ENCODE results near the gene GREB1.

DNA sequence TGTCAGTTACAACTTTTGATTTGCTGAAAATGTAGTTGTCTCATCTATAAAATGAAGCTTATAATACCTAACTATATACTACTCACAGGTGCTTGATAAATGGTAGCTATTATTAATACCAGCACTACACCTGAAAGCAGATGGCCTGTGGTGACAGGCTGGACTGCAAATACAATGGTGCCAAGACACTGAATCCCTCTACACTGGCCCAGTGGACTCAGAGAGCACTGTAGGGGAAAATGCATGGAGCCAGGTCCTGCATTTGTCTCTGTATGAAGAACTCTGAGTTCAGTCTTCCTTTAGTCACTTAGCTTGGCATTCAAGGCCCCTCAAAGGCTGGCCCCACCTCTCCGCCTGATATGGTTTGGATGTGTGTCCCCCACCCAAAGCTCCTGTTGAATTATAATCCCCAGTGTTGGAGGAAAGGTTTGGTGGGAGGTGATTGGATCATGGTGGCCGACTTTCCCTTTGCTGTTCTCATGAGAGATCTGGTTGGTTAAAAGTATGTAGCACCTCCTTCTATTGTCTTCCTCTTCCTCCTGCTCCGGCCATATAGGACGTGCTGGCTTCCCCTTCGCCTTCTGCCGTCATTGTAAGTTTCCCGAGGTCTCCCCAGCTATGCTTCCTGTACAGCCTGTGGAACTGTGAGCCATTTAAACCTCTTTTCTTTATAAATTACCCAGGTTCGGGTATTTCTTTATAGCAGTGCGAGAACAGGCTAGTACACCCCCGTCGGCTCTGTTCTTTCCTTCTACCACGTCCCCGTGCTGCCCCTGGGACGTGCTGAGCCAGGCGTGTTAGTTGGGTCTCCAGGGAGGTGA, 147.3 kb downstream of the GREB1 start:
- TF ChIP-seq CTCF (conservative IDR thresholded peaks at IDR 0.05; ENCODE audit: low read depth in 2 of 2) (no peak), POLR2AphosphoS5 (IDR thresholded peaks at IDR 0.05; ENCODE audit: low read depth) (no peak), JUNB (IDR thresholded peaks at IDR 0.05; ENCODE audit: unreplicated experiment) (no peak), EZH2 (IDR thresholded peaks at IDR 0.05; ENCODE audit: low read depth, unreplicated experiment) (no peak), EZH2phosphoT487 (IDR thresholded peaks at IDR 0.05; ENCODE audit: unreplicated experiment) (no peak)
- TF ChIP-seq, protein P1, sequence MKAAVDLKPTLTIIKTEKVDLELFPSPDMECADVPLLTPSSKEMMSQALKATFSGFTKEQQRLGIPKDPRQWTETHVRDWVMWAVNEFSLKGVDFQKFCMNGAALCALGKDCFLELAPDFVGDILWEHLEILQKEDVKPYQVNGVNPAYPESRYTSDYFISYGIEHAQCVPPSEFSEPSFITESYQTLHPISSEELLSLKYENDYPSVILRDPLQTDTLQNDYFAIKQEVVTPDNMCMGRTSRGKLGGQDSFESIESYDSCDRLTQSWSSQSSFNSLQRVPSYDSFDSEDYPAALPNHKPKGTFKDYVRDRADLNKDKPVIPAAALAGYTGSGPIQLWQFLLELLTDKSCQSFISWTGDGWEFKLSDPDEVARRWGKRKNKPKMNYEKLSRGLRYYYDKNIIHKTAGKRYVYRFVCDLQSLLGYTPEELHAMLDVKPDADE (IDR thresholded peaks at IDR 0.05): no peak
